OCI-LY1 (cell line): ENCODE measurements around the gene IL1RAPL2.

Experiments
- H2AFZ ChIP-seq: fragments of 200-600 bp; sonication (generic), shearing (Covaris generic); 2 replicates; pipeline ENCODE4 v1.6.0; 2014; ENCODE audit warnings: antibody characterized with exemption, mild to moderate bottlenecking, low read length
- H3F3A ChIP-seq: fragments of 200-600 bp; sonication (generic), shearing (Covaris generic); 2 replicates; pipeline ENCODE4 v1.6.0; 2014; ENCODE audit warnings: mild to moderate bottlenecking, antibody characterized with exemption, low read length, moderate library complexity; ENCODE audit not compliant: insufficient read depth
- H3K27ac ChIP-seq: fragments of 200-600 bp; sonication (generic); 2 replicates; pipeline ENCODE4 v1.5.1; 2014; ENCODE audit warnings: low read length, mixed run types, mild to moderate bottlenecking, low read depth; ENCODE audit not compliant: poor library complexity, severe bottlenecking
- H3K27me3 ChIP-seq: fragments of 200-600 bp; sonication (generic); 2 replicates; pipeline ENCODE4 v1.6.0; 2014; ENCODE audit warnings: antibody characterized with exemption, mild to moderate bottlenecking, low read length, moderate library complexity; ENCODE audit not compliant: insufficient read depth
- H3K36me3 ChIP-seq: fragments of 200-600 bp; sonication (generic); 2 replicates; pipeline ENCODE4 v1.6.1; 2014; ENCODE audit warnings: mild to moderate bottlenecking, antibody characterized with exemption, low read length, moderate library complexity, mixed read lengths; ENCODE audit not compliant: insufficient read depth
- H3K4me1 ChIP-seq: fragments of 200-600 bp; sonication (generic); 2 replicates; pipeline ENCODE4 v1.5.1; 2014; ENCODE audit warnings: mild to moderate bottlenecking, low read length, moderate library complexity; ENCODE audit not compliant: insufficient read depth, severe bottlenecking
- H3K4me2 ChIP-seq: fragments of 200-600 bp; sonication (generic), shearing (Covaris generic); 2 replicates; pipeline ENCODE4 v1.6.1; 2014; ENCODE audit warnings: low read length
- H3K4me3 ChIP-seq: fragments of 200-600 bp; sonication (generic); 2 replicates; pipeline ENCODE4 v1.5.1; 2014; ENCODE audit warnings: low read length, low read depth, mild to moderate bottlenecking, mixed read lengths; ENCODE audit not compliant: poor library complexity, severe bottlenecking
- H3K79me2 ChIP-seq: fragments of 200-600 bp; shearing (Covaris generic); 2 replicates; pipeline ENCODE4 v1.6.1; 2016; ENCODE audit warnings: mixed run types, low read length, mixed read lengths; ENCODE audit not compliant: insufficient read depth
- H3K9ac ChIP-seq: fragments of 200-600 bp; sonication (generic), shearing (Covaris generic); 2 replicates; pipeline ENCODE4 v1.6.1; 2014; ENCODE audit warnings: mild to moderate bottlenecking, low read length, mixed read lengths
- H3K9me2 ChIP-seq: fragments of 200-600 bp; sonication (generic), shearing (Covaris generic); 2 replicates; pipeline ENCODE4 v1.6.1; 2014; ENCODE audit warnings: low read depth, mild to moderate bottlenecking, low read length, mixed read lengths
- H3K9me3 ChIP-seq: fragments of 200-600 bp; shearing (Covaris generic); 2 replicates; pipeline ENCODE4 v1.6.1; 2014; ENCODE audit warnings: low read length, mixed read lengths
- H4K20me1 ChIP-seq: fragments of 200-600 bp; sonication (generic), shearing (Covaris generic); 2 replicates; pipeline ENCODE4 v1.6.0; 2016; ENCODE audit warnings: mild to moderate bottlenecking, low read length; ENCODE audit not compliant: insufficient read depth
- CTCF ChIP-seq: fragments of 200-600 bp; sonication (generic), shearing (Covaris generic); IDR thresholded peaks from 2 replicates; pipeline ENCODE4 v1.5.1; 2017; ENCODE audit warnings: mild to moderate bottlenecking, antibody characterized with exemption, low read length, moderate library complexity, mixed read lengths
- EZH2 ChIP-seq: fragments of 200-600 bp; sonication (generic), shearing (Covaris generic); IDR thresholded peaks from 2 replicates; pipeline ENCODE4 v1.8.0; 2017; ENCODE audit warnings: borderline replicate concordance, mixed run types, mild to moderate bottlenecking, antibody characterized with exemption, low read length, moderate library complexity, mixed read lengths

Gene IL1RAPL2

DNA sequence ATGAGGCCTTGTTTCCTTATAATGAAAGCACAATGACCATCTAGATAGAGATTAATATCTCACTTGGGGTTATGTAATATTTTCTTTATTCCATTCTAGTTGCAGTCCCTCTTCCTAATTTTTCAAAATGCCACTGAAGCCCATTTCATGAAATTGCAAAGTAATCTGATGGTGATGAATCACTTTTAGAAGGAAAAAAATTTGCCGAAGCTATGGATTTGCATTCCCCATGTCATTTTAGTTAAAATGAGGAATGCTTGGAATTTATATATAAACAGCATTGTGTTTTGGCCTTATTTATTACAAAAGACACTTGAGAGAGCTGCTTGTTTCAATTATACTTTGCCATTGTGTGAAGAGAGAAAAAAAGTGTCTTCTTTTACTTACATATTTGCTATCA is 896.2 kb downstream of the IL1RAPL2 start:
- Histone ChIP-seq H2AFZ (no peak overlapping the region), H3K79me2 (no peaks in the 10 kb centered on the region), H3K4me3 (no peak overlapping the region), H3F3A (no peaks in the 10 kb centered on the region), H3K27me3 (no peaks in the 10 kb centered on the region), H3K9me2 (no peaks in the 10 kb centered on the region), H3K27ac (no peak overlapping the region), H4K20me1 (no peaks in the 10 kb centered on the region), H3K9me3 (no peaks in the 10 kb centered on the region), H3K4me2 (no peak overlapping the region), H3K9ac (no peak overlapping the region), H3K36me3 (no peaks in the 10 kb centered on the region), H3K4me1 (no peaks in the 10 kb centered on the region)
- TF ChIP-seq CTCF = no peak
- TF ChIP-seq EZH2 = no peak

- H3K9me3 ChIP-seq = no peaks in the 10 kb centered on the region
- no peaks in the 10 kb centered on the region for H3K36me3 ChIP-seq
- no peak overlapping the region for H3K4me3 ChIP-seq
- no peak overlapping the region for H3K27ac ChIP-seq
- no peaks in the 10 kb centered on the region for H4K20me1 ChIP-seq
- no peaks in the 10 kb centered on the region for H3K79me2 ChIP-seq
- no peaks in the 10 kb centered on the region for H3F3A ChIP-seq
- no peak overlapping the region for H2AFZ ChIP-seq
- H3K9me2 ChIP-seq = no peaks in the 10 kb centered on the region
- TF ChIP-seq EZH2 (no peak), CTCF (no peak)
- H3K27me3 ChIP-seq = no peaks in the 10 kb centered on the region
- H3K9ac ChIP-seq = no peak overlapping the region
- no peak overlapping the region for H3K4me2 ChIP-seq
- no peaks in the 10 kb centered on the region for H3K4me1 ChIP-seq
Measured at GRCh38 chrX:105463473-105463872, 897.5 kb downstream of the IL1RAPL2 start.

- Histone ChIP-seq H3K9me2 (no peaks in the 10 kb centered on the region), H3K79me2 (no peaks in the 10 kb centered on the region), H3K4me3 (no peak overlapping the region), H3K27me3 (no peaks in the 10 kb centered on the region), H4K20me1 (no peaks in the 10 kb centered on the region), H3K4me1 (no peaks in the 10 kb centered on the region), H3K36me3 (no peaks in the 10 kb centered on the region), H3K9me3 (no peaks in the 10 kb centered on the region), H3K27ac (no peak overlapping the region), H3F3A (no peaks in the 10 kb centered on the region), H3K4me2 (no peak overlapping the region), H2AFZ (no peak overlapping the region), H3K9ac (no peak overlapping the region)
- TF ChIP-seq CTCF (no peak), EZH2 (no peak)
Measured at GRCh38 chrX:105464618-105465017, 898.6 kb downstream of the IL1RAPL2 start.
